ENCODE measurements around the gene ATP11A.

DNA sequence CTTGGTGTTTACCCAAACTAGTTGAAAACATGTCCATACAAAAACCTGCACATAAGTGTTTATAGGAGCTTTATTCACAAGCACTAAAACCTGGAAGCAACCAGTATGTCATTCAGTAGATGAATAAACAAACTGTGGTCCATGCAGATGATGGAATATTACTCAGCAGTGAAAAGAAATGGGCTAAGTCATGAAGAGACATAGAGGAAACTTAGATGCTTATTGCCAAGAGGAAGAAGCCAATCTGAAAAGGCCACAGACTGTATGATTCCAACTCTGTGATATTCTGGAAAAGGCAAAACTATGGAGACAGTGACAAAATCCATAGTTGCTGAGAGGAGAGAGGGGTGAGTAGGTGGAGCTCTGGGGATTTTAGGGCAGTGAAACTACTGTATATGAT lies 240.4 kb downstream of the ATP11A start:
- TF ChIP-seq, protein P1, sequence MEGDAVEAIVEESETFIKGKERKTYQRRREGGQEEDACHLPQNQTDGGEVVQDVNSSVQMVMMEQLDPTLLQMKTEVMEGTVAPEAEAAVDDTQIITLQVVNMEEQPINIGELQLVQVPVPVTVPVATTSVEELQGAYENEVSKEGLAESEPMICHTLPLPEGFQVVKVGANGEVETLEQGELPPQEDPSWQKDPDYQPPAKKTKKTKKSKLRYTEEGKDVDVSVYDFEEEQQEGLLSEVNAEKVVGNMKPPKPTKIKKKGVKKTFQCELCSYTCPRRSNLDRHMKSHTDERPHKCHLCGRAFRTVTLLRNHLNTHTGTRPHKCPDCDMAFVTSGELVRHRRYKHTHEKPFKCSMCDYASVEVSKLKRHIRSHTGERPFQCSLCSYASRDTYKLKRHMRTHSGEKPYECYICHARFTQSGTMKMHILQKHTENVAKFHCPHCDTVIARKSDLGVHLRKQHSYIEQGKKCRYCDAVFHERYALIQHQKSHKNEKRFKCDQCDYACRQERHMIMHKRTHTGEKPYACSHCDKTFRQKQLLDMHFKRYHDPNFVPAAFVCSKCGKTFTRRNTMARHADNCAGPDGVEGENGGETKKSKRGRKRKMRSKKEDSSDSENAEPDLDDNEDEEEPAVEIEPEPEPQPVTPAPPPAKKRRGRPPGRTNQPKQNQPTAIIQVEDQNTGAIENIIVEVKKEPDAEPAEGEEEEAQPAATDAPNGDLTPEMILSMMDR (IDR thresholded peaks at IDR 0.05), result no peak
- TF ChIP-seq POLR2A (IDR thresholded peaks at IDR 0.05), result no peak
